GM23338 (cell line): ENCODE measurements around the gene NAT14. TPM values are rescaled to one million over a fixed set of nuclear protein-coding genes. Genes with fewer than 3 reads are reported as not detected.

Experiments
- ATAC-seq: fragments of 200-7000 bp; cut with Tn5 transposase; 3 replicates; pipeline ENCODE4 v1.9.1; 2020
- DNase-seq: peaks from one replicate; pipeline ENCODE4 v3.0.0-alpha.2; 2015; ENCODE audit warnings: low spot score
- H2AFZ ChIP-seq: fragments of 200-600 bp; sonication (generic); 2 replicates; pipeline ENCODE4 v1.8.0; 2016; ENCODE audit warnings: antibody characterized with exemption, mild to moderate bottlenecking, moderate library complexity
- H3F3A ChIP-seq: fragments of 200-600 bp; sonication (generic); replicated peaks from 2 replicates; pipeline ENCODE4 v1.8.0; 2017; ENCODE audit warnings: antibody characterized with exemption, mixed run types, low read depth
- H3K27ac ChIP-seq: fragments of 200-600 bp; sonication (generic); 2 replicates; pipeline ENCODE4 v1.6.1; 2016; ENCODE audit warnings: low read depth
- H3K27me3 ChIP-seq: fragments of 200-600 bp; sonication (generic); 2 replicates; pipeline ENCODE4 v1.8.0; 2016; ENCODE audit warnings: mild to moderate bottlenecking, mixed run types, moderate library complexity; ENCODE audit not compliant: insufficient read depth
- H3K36me3 ChIP-seq: fragments of 200-600 bp; sonication (generic); 2 replicates; pipeline ENCODE4 v1.8.0; 2016; ENCODE audit warnings: mild to moderate bottlenecking; ENCODE audit not compliant: insufficient read depth
- H3K4me1 ChIP-seq: fragments of 200-600 bp; sonication (generic); 2 replicates; pipeline ENCODE4 v1.8.0; 2016; ENCODE audit warnings: mild to moderate bottlenecking, moderate library complexity; ENCODE audit not compliant: insufficient read depth
- H3K4me2 ChIP-seq: fragments of 200-600 bp; sonication (generic); 2 replicates; pipeline ENCODE4 v1.7.1; 2017; ENCODE audit warnings: mixed run types
- H3K4me3 ChIP-seq: fragments of 200-600 bp; sonication (generic); 2 replicates; pipeline ENCODE4 v1.6.1; 2016; ENCODE audit warnings: mixed run types
- H3K79me2 ChIP-seq: fragments of 200-600 bp; sonication (generic); replicated peaks from 2 replicates; pipeline ENCODE4 v1.8.0; 2017; ENCODE audit warnings: mild to moderate bottlenecking; ENCODE audit not compliant: insufficient read depth
- H3K9me2 ChIP-seq: fragments of 200-600 bp; sonication (generic); 2 replicates; pipeline ENCODE4 v1.8.0; 2017; ENCODE audit not compliant: insufficient read depth
- H4K20me1 ChIP-seq: fragments of 200-600 bp; sonication (generic); replicated peaks from 2 replicates; pipeline ENCODE4 v1.8.0; 2017; ENCODE audit warnings: mild to moderate bottlenecking; ENCODE audit not compliant: insufficient read depth
- H3K27ac Mint-ChIP-seq: 2 replicates; pipeline ENCODE4 v1.8.0; 2020; ENCODE audit warnings: inconsistent platforms, mild to moderate bottlenecking, moderate library complexity, mixed read lengths
- H3K27me3 Mint-ChIP-seq: 3 replicates; pipeline ENCODE4 v1.8.0; 2022; ENCODE audit warnings: low read depth, mild to moderate bottlenecking, moderate library complexity, mixed read lengths, inconsistent platforms; ENCODE audit not compliant: insufficient read depth, poor library complexity
- H3K36me3 Mint-ChIP-seq: 3 replicates; pipeline ENCODE4 v1.8.0; 2021; ENCODE audit warnings: low read depth, mild to moderate bottlenecking, inconsistent platforms, moderate library complexity, mixed read lengths
- H3K4me1 Mint-ChIP-seq: 3 replicates; pipeline ENCODE4 v1.8.0; 2020; ENCODE audit warnings: mild to moderate bottlenecking, inconsistent platforms, mixed read lengths
- H3K4me3 Mint-ChIP-seq: 3 replicates; pipeline ENCODE4 v1.8.0; 2021; ENCODE audit warnings: moderate library complexity, mild to moderate bottlenecking, inconsistent platforms, mixed read lengths
- H3K9me3 Mint-ChIP-seq: 3 replicates; pipeline ENCODE4 v1.8.0; 2020; ENCODE audit warnings: moderate library complexity, mild to moderate bottlenecking, inconsistent platforms, mixed read lengths
- CREB1 ChIP-seq: fragments of 250-450 bp; sonication (Bioruptor Pico); IDR thresholded peaks from 2 replicates; pipeline ENCODE4 v1.5.0; 2020; ENCODE audit warnings: low read depth, mild to moderate bottlenecking, moderate library complexity
- ETS1 ChIP-seq: IDR thresholded peaks from 2 replicates; pipeline ENCODE4 v1.6.1; 2016; ENCODE audit warnings: antibody characterized with exemption
- EZH2 ChIP-seq: fragments of 200-600 bp; sonication (generic); IDR thresholded peaks from one replicate; pipeline ENCODE4 v1.8.0; 2017; ENCODE audit warnings: antibody characterized with exemption, mild to moderate bottlenecking, low read depth; ENCODE audit not compliant: unreplicated experiment
- NANOG ChIP-seq: IDR thresholded peaks from 2 replicates; pipeline ENCODE4 v1.6.1; 2016; ENCODE audit warnings: antibody characterized with exemption, borderline replicate concordance
- POLR2AphosphoS5 ChIP-seq: IDR thresholded peaks from 2 replicates; pipeline ENCODE4 v1.6.1; 2016; ENCODE audit warnings: antibody characterized with exemption, low read depth
- STAT1 ChIP-seq: IDR thresholded peaks from one replicate; pipeline ENCODE4 v1.6.1; 2016; ENCODE audit warnings: antibody characterized with exemption; ENCODE audit not compliant: unreplicated experiment
- ZNF114 ChIP-seq: fragments of 250-450 bp; sonication (Bioruptor Pico); IDR thresholded peaks from 2 replicates; pipeline ENCODE4 v1.5.0; 2020; ENCODE audit warnings: mild to moderate bottlenecking, moderate library complexity
- ZNF462 ChIP-seq: fragments of 250-450 bp; sonication (Bioruptor Pico); IDR thresholded peaks from 2 replicates; pipeline ENCODE4 v1.5.0; 2020; ENCODE audit warnings: mild to moderate bottlenecking, moderate library complexity
- polyA plus RNA-seq: library from polyadenylated mRNA; unstranded; fragments of >200 nt; fragmentation: Nextera tagmentation; extraction: Ambion mirVana; gene quantifications from 2 replicates; pipeline ENCODE4 v1.2.1, GENCODE V29; 2016
- total RNA-seq: library from RNA; depleted of rRNA; stranded (reverse); fragments of >200 nt; shearing (Covaris generic); gene quantifications from 2 replicates; pipeline ENCODE4 v1.2.3, GENCODE V29; 2014
- TF ChIP-seq, protein P1 (sequence below): IDR thresholded peaks from one replicate; pipeline ENCODE4 v1.6.1; 2018; ENCODE audit warnings: antibody characterized with exemption; ENCODE audit not compliant: unreplicated experiment

The NAT14 gene
- total and polyA plus RNA-seq, 2 experiments from 2014 or later: 27.8 to 39.6 TPM

DNA sequence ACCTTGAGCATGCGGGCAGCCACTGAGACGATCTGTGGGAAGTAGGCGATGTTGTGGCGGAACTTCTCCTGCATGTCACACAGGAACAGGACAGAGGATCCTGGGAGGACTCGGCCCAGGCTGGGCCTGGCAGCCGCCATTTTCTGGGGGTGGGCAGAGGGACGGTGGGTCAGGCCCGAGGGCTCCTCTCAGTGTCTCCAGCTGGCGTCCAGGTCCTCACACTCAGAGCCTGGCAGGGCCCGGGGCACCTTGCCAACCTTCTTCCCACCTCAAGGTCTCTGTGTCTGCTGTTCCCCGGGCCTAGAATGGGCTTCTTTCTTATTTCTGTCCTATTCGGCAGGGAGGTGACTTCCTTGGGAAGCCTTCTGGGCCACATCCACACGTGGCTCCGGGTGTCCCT is 28.6 kb upstream of the NAT14 start (continued):
- TF ChIP-seq POLR2AphosphoS5 (no peak), NANOG (no peak), CREB1 (CRISPR knock-in tag) (no peak), STAT1 (no peak), ETS1 (no peak)
- TF ChIP-seq, protein P1, sequence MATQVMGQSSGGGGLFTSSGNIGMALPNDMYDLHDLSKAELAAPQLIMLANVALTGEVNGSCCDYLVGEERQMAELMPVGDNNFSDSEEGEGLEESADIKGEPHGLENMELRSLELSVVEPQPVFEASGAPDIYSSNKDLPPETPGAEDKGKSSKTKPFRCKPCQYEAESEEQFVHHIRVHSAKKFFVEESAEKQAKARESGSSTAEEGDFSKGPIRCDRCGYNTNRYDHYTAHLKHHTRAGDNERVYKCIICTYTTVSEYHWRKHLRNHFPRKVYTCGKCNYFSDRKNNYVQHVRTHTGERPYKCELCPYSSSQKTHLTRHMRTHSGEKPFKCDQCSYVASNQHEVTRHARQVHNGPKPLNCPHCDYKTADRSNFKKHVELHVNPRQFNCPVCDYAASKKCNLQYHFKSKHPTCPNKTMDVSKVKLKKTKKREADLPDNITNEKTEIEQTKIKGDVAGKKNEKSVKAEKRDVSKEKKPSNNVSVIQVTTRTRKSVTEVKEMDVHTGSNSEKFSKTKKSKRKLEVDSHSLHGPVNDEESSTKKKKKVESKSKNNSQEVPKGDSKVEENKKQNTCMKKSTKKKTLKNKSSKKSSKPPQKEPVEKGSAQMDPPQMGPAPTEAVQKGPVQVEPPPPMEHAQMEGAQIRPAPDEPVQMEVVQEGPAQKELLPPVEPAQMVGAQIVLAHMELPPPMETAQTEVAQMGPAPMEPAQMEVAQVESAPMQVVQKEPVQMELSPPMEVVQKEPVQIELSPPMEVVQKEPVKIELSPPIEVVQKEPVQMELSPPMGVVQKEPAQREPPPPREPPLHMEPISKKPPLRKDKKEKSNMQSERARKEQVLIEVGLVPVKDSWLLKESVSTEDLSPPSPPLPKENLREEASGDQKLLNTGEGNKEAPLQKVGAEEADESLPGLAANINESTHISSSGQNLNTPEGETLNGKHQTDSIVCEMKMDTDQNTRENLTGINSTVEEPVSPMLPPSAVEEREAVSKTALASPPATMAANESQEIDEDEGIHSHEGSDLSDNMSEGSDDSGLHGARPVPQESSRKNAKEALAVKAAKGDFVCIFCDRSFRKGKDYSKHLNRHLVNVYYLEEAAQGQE: no peak

DNA sequence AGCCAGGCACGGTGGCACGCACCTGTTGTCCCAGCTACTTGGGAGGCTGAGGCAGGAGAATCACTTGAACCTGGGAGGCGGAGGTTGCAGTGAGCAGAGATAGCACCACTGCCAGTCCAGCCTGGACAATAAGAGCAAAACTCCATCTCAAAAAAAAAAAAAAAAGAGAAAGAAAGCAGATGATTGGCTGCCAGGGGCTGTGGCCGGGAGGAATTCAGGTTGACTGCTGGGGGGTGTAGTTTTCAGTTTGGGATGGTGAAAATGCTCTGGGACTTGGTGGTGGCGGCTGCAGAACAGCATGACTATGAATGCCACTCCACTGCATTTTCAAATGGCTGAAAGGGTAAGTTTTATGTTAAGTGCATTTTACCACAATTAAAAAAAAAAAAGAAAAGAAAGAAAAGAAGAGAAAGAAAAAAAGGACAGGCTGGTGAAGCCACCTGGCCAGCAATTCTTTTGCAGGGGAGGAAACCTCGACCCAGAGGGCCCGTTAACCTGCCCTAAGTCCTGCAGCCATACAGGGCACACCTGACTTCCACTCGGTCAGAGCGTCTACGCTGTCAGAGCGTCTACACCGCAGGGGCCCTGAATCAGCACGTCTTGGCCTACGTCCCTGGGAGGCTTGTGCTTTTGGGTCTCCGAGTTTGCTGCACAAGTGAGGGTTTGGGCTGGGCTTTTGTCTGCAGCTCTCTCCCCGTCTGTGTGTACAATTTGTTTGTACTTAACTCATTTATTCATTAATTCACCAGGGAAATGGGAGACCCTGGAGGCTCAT is 27.1 kb upstream of the NAT14 start:
- Histone ChIP-seq H3K79me2 (peaks cover 21% of the 10 kb centered on the region), H3K27ac (no peak overlapping the region), H3K4me1 (peaks cover 16% of the 10 kb centered on the region), H3K27me3 (no peaks in the 10 kb centered on the region), H3K36me3 (no peaks in the 10 kb centered on the region), H2AFZ (no peak overlapping the region), H3K9me2 (no peaks in the 10 kb centered on the region), H3K4me2 (no peak overlapping the region), H4K20me1 (no peaks in the 10 kb centered on the region; the same call in none of the 2 replicates), H3F3A (peaks cover 17% of the 10 kb centered on the region; the same call in 1 of the 2 replicates), H3K4me3 (no peak overlapping the region)
- Mint-ChIP-seq H3K4me3 (no peak overlapping the region), H3K27me3 (peaks cover 20% of the 10 kb centered on the region), H3K4me1 (peaks cover 28% of the 10 kb centered on the region), H3K9me3 (peaks cover 3% of the 10 kb centered on the region; the same call in 1 of the 3 replicates), H3K27ac (no peak overlapping the region), H3K36me3 (peaks cover 18% of the 10 kb centered on the region)
- ATAC-seq (no peak), DNase-seq (no peak)
- TF ChIP-seq STAT1 (no peak), ZNF114 (CRISPR knock-in tag) (no peak), POLR2AphosphoS5 (no peak), EZH2 (no peak), ZNF462 (CRISPR knock-in tag) (no peak), NANOG (no peak)
- TF ChIP-seq, protein P1: no peak
